HCT116 (cell line): Measurements from ENCODE around the gene ITSN1.

Source experiments
- EGR1 ChIP-seq: IDR thresholded peaks from 2 replicates; pipeline ENCODE4 v1.6.1; 2012; ENCODE audit warnings: low read depth
- EZH2phosphoT487 ChIP-seq: fragments of 200-600 bp; IDR thresholded peaks from 2 replicates; pipeline ENCODE4 v1.6.1; 2018; ENCODE audit warnings: antibody characterized with exemption, borderline replicate concordance
- POLR2AphosphoS5 ChIP-seq: IDR thresholded peaks from 2 replicates; pipeline ENCODE4 v1.6.1; 2011; ENCODE audit warnings: mild to moderate bottlenecking, low read depth, low read length, moderate library complexity
- RAD21 ChIP-seq: IDR thresholded peaks from 2 replicates; pipeline ENCODE4 v1.6.1; 2012; ENCODE audit warnings: low read depth, mild to moderate bottlenecking
- TF ChIP-seq, protein P1 (sequence below): IDR thresholded peaks from 2 replicates; pipeline ENCODE4 v1.6.1; 2012; ENCODE audit warnings: low read depth
- TF ChIP-seq, protein P2 (sequence below), 3 experiments: fragments of 200-600 bp in 1 of 3; sonication (generic) in 1 of 3; IDR thresholded peaks in 2 of 3; conservative IDR thresholded peaks in 1 of 3; 2 replicates each; pipeline ENCODE4 v1.5.1; 2012 to 2017; ENCODE audit warnings: low read depth in 2 of 3, low read length in 2 of 3, antibody characterized with exemption in 1 of 3, borderline replicate concordance in 1 of 3, control low read depth in 1 of 3, mild to moderate bottlenecking in 1 of 3, mixed read lengths in 1 of 3, mixed run types in 1 of 3, moderate library complexity in 1 of 3; ENCODE audit not compliant: insufficient read depth in 1 of 3

- TF ChIP-seq, protein P1, sequence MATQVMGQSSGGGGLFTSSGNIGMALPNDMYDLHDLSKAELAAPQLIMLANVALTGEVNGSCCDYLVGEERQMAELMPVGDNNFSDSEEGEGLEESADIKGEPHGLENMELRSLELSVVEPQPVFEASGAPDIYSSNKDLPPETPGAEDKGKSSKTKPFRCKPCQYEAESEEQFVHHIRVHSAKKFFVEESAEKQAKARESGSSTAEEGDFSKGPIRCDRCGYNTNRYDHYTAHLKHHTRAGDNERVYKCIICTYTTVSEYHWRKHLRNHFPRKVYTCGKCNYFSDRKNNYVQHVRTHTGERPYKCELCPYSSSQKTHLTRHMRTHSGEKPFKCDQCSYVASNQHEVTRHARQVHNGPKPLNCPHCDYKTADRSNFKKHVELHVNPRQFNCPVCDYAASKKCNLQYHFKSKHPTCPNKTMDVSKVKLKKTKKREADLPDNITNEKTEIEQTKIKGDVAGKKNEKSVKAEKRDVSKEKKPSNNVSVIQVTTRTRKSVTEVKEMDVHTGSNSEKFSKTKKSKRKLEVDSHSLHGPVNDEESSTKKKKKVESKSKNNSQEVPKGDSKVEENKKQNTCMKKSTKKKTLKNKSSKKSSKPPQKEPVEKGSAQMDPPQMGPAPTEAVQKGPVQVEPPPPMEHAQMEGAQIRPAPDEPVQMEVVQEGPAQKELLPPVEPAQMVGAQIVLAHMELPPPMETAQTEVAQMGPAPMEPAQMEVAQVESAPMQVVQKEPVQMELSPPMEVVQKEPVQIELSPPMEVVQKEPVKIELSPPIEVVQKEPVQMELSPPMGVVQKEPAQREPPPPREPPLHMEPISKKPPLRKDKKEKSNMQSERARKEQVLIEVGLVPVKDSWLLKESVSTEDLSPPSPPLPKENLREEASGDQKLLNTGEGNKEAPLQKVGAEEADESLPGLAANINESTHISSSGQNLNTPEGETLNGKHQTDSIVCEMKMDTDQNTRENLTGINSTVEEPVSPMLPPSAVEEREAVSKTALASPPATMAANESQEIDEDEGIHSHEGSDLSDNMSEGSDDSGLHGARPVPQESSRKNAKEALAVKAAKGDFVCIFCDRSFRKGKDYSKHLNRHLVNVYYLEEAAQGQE: no peak
- TF ChIP-seq RAD21 (no peak), EZH2phosphoT487 (no peak), POLR2AphosphoS5 (no peak), EGR1 (no peak)
- TF ChIP-seq, protein P2, sequence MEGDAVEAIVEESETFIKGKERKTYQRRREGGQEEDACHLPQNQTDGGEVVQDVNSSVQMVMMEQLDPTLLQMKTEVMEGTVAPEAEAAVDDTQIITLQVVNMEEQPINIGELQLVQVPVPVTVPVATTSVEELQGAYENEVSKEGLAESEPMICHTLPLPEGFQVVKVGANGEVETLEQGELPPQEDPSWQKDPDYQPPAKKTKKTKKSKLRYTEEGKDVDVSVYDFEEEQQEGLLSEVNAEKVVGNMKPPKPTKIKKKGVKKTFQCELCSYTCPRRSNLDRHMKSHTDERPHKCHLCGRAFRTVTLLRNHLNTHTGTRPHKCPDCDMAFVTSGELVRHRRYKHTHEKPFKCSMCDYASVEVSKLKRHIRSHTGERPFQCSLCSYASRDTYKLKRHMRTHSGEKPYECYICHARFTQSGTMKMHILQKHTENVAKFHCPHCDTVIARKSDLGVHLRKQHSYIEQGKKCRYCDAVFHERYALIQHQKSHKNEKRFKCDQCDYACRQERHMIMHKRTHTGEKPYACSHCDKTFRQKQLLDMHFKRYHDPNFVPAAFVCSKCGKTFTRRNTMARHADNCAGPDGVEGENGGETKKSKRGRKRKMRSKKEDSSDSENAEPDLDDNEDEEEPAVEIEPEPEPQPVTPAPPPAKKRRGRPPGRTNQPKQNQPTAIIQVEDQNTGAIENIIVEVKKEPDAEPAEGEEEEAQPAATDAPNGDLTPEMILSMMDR (IDR thresholded peaks at IDR 0.05 in 2 of 3, conservative IDR thresholded peaks at IDR 0.05 in 1 of 3; ENCODE audit: borderline replicate concordance in 1 of 3, insufficient read depth in 1 of 3, low read depth in 2 of 3, low read length in 2 of 3): no peak
Observed at GRCh38 chr21:33861125-33861524, 218.8 kb downstream of the ITSN1 start.
